ENCODE results near the gene ZBTB32.
A peak's percentile ranks its signal among the peaks of the same experiment; 100 is the strongest.

DNA sequence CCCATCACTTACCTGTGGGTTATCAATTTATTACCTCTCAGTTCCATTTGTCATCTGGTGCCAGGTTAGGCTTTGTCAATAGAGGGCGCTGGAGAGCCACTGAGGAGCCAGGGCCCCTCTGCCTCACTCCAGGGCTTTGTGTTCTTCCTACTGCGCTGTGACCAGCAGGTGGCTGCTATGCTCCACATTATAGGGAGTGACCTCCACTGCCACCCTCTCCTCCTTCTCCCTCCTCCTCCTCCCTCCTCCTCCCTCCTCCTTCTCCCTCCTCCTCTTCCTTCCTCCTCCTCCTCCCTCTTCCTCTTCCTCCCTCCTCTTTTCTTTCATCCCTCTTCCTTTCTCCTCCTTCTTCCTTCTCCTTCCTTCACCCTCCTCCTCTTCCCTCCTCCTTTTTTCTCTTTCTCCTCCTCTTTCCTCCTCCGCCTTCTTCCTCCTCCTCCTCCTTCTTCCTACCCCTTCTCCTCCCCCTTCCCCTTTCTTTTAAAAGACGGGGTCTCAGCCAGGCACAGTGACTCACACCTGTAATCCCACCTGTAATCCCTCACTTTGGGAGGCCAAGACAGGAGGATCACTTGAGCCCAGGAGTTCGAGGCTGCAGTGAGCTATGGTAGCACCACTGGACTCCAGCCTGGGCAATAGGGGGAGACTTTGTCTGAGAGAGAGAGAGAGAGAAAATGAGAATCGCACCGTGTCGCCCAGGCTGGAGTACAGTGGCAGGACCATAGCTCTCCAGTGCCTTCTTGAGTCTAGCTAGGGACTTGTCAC lies 10.3 kb upstream of the ZBTB32 start:
- TF ChIP-seq, protein P1, sequence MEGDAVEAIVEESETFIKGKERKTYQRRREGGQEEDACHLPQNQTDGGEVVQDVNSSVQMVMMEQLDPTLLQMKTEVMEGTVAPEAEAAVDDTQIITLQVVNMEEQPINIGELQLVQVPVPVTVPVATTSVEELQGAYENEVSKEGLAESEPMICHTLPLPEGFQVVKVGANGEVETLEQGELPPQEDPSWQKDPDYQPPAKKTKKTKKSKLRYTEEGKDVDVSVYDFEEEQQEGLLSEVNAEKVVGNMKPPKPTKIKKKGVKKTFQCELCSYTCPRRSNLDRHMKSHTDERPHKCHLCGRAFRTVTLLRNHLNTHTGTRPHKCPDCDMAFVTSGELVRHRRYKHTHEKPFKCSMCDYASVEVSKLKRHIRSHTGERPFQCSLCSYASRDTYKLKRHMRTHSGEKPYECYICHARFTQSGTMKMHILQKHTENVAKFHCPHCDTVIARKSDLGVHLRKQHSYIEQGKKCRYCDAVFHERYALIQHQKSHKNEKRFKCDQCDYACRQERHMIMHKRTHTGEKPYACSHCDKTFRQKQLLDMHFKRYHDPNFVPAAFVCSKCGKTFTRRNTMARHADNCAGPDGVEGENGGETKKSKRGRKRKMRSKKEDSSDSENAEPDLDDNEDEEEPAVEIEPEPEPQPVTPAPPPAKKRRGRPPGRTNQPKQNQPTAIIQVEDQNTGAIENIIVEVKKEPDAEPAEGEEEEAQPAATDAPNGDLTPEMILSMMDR (IDR thresholded peaks at IDR 0.05), result peak; percentile 85 to 89 (median 86)
- TF ChIP-seq POLR2A (IDR thresholded peaks at IDR 0.05), result no peak
